ENCODE results near the gene C19orf47.

GRCh38 chr19:40336601-40336900 is 11.6 kb downstream of the C19orf47 start:
- TF ChIP-seq CTCF (IDR thresholded peaks at IDR 0.05): no peak
- TF ChIP-seq ZFX (IDR thresholded peaks at IDR 0.05; ENCODE audit: borderline replicate concordance): no peak

All from 22Rv1 (cell line).